Bronchial epithelial cell (primary cell): ENCODE results near the gene SPACA7. TPM values are rescaled to one million over a fixed set of nuclear protein-coding genes. Genes with fewer than 3 reads are reported as not detected.

Experiments
- DNase-seq: peaks from one replicate; pipeline ENCODE4 v3.0.0-alpha.2; 2010; ENCODE audit warnings: low read depth
- FAIRE-seq: peaks from 2 replicates; lab custom pipeline; 2011; peaks lifted over from hg19 to GRCh38; lab: Jason Lieb, UNC
- H3K27me3 ChIP-seq: 2 replicates; pipeline ENCODE4 v1.5.1; 2011; ENCODE audit warnings: low read length; ENCODE audit not compliant: control insufficient read depth, insufficient read depth
- H3K36me3 ChIP-seq: 2 replicates; pipeline ENCODE4 v1.5.1; 2011; ENCODE audit warnings: low read length; ENCODE audit not compliant: control insufficient read depth, insufficient read depth
- H3K4me3 ChIP-seq: 2 replicates; pipeline ENCODE4 v1.5.1; 2011; ENCODE audit warnings: mild to moderate bottlenecking, low read depth, low read length, control low read depth
- CTCF ChIP-seq: IDR thresholded peaks from 2 replicates; pipeline ENCODE4 v1.5.1; 2011; ENCODE audit warnings: mild to moderate bottlenecking, moderate library complexity, low read length, control low read depth, inconsistent platforms; ENCODE audit not compliant: insufficient read depth, severe bottlenecking
- total RNA-seq: library from RNA; depleted of rRNA; stranded (reverse); fragments of >200 nt; gene quantifications from 2 replicates; pipeline ENCODE4 v1.2.1, GENCODE V29; 2014

SPACA7 gene
- total RNA-seq, 1 donor from 2014 or later: not detected

GRCh38 chr13:112341446-112341845 lies 34.7 kb upstream of the SPACA7 start:
- no peaks in the 10 kb centered on the region for H3K36me3 ChIP-seq
- no peak overlapping the region for H3K4me3 ChIP-seq
- H3K27me3 ChIP-seq: no peaks in the 10 kb centered on the region
- TF ChIP-seq CTCF: no peak
- no peak for FAIRE-seq
- DNase-seq: no peak

- H3K27me3 ChIP-seq: no peaks in the 10 kb centered on the region
- H3K4me3 ChIP-seq: no peak overlapping the region
- FAIRE-seq (no peak), DNase-seq (no peak)
- no peaks in the 10 kb centered on the region for H3K36me3 ChIP-seq
- no peak for TF ChIP-seq CTCF
These were observed 34.0 kb upstream of the SPACA7 start for GRCh38 chr13:112341976-112342735.

GRCh38 chr13:112342841-112343361 lies 33.3 kb upstream of the SPACA7 start:
- Histone ChIP-seq H3K36me3 (no peaks in the 10 kb centered on the region), H3K4me3 (no peak overlapping the region), H3K27me3 (no peaks in the 10 kb centered on the region)
- no peak for TF ChIP-seq CTCF
- no peak for FAIRE-seq
- no peak for DNase-seq

GRCh38 chr13:112343591-112343990 lies 32.6 kb upstream of the SPACA7 start:
- TF ChIP-seq CTCF: no peak
- Histone ChIP-seq H3K27me3 (no peaks in the 10 kb centered on the region), H3K4me3 (no peak overlapping the region), H3K36me3 (no peaks in the 10 kb centered on the region)
- DNase-seq (no peak), FAIRE-seq (no peak)

- TF ChIP-seq CTCF: no peak
- no peak for DNase-seq
- no peaks in the 10 kb centered on the region for H3K36me3 ChIP-seq
- H3K27me3 ChIP-seq: no peaks in the 10 kb centered on the region
- FAIRE-seq: no peak
- no peak overlapping the region for H3K4me3 ChIP-seq
These were observed 30.4 kb upstream of the SPACA7 start for GRCh38 chr13:112345826-112346172.
